CD8-positive, alpha-beta memory T cell (primary cell): Measurements from ENCODE around the gene LRP10. TPM values are rescaled to one million over a fixed set of nuclear protein-coding genes. Genes with fewer than 3 reads are reported as not detected.

Experiments used
- CTCF ChIA-PET: fragments of 350-600 bp; sonication (Branson Sonifier 250); formaldehyde crosslinking; loops from one replicate; lab custom pipeline; 2021; ENCODE audit warnings: antibody characterized with exemption; lab: Charles Lee
- POLR2A ChIA-PET: fragments of 350-600 bp; sonication (Branson Sonifier 250); formaldehyde crosslinking; loops from one replicate; lab custom pipeline; 2021; ENCODE audit warnings: antibody characterized with exemption; lab: Charles Lee
- DNase-seq, 5 donors: peaks; one replicate each; pipeline versions ENCODE4 v3.0.0 to v3.0.0-alpha.2; 2020 to 2022; ENCODE audit warnings: mixed read lengths in 1 of 5
- H3K27ac ChIP-seq: one replicate; pipeline ENCODE4 v1.7.0; 2013; ENCODE audit warnings: low read depth, mild to moderate bottlenecking, low read length, moderate library complexity
- H3K27me3 ChIP-seq: 2 replicates; pipeline ENCODE4 v1.7.0; 2013; ENCODE audit warnings: low read length, mild to moderate bottlenecking; ENCODE audit not compliant: insufficient read depth, poor library complexity, severe bottlenecking
- H3K36me3 ChIP-seq: 2 replicates; pipeline ENCODE4 v1.7.0; 2013; ENCODE audit warnings: mild to moderate bottlenecking, low read length, moderate library complexity; ENCODE audit not compliant: insufficient read depth
- H3K4me1 ChIP-seq: 2 replicates; pipeline ENCODE4 v1.7.0; 2013; ENCODE audit warnings: mild to moderate bottlenecking, low read length, moderate library complexity; ENCODE audit not compliant: insufficient read depth
- H3K4me3 ChIP-seq: 2 replicates; pipeline ENCODE4 v1.7.0; 2013; ENCODE audit warnings: mild to moderate bottlenecking, low read length
- H3K9me3 ChIP-seq: 2 replicates; pipeline ENCODE4 v1.7.0; 2013; ENCODE audit warnings: mild to moderate bottlenecking, low read length
- H3K27ac Mint-ChIP-seq, 8 donors: one replicate each; pipeline ENCODE4 v1.8.0; 2020 to 2021; ENCODE audit warnings: mixed read lengths in 8 of 8, mild to moderate bottlenecking in 6 of 8, inconsistent platforms in 3 of 8, moderate library complexity in 3 of 8
- H3K27me3 Mint-ChIP-seq, 2 donors: one replicate each; pipeline ENCODE4 v1.8.0; 2020 to 2021; ENCODE audit warnings: mixed read lengths in 2 of 2, mild to moderate bottlenecking in 1 of 2, moderate library complexity in 1 of 2
- H3K36me3 Mint-ChIP-seq, 3 donors: one replicate each; pipeline ENCODE4 v1.8.0; 2020 to 2021; ENCODE audit warnings: mixed read lengths in 3 of 3, inconsistent platforms in 1 of 3, mild to moderate bottlenecking in 1 of 3
- H3K4me1 Mint-ChIP-seq, 3 donors: one replicate each; pipeline ENCODE4 v1.8.0; 2020 to 2021; ENCODE audit warnings: mixed read lengths in 3 of 3, inconsistent platforms in 1 of 3, mild to moderate bottlenecking in 1 of 3
- H3K4me3 Mint-ChIP-seq, 7 donors: one replicate each; pipeline ENCODE4 v1.8.0; 2020 to 2021; ENCODE audit warnings: mixed read lengths in 7 of 7, mild to moderate bottlenecking in 6 of 7, moderate library complexity in 4 of 7, inconsistent platforms in 2 of 7
- H3K9me3 Mint-ChIP-seq, 5 donors: one replicate each; pipeline ENCODE4 v1.8.0; 2020 to 2022; ENCODE audit warnings: mixed read lengths in 5 of 5, mild to moderate bottlenecking in 3 of 5, moderate library complexity in 2 of 5, inconsistent platforms in 1 of 5
- polyA plus RNA-seq: library from polyadenylated mRNA; unstranded; fragments of 300-500 nt; fragmentation: Illumina TruSeq; gene quantifications from one replicate; pipeline ENCODE4 v1.2.3, GENCODE V29; 2021
- total RNA-seq, 2 experiments: library from RNA; stranded (reverse); gene quantifications; one replicate each; pipeline ENCODE4 v1.2.3, GENCODE V29; 2021

LRP10 gene
- total and polyA plus RNA-seq, 3 experiments from 2014 or later = 33.4 to 105 (median 38.1) TPM

GRCh38 chr14:22829661-22830442 is 41.7 kb upstream of the LRP10 start, which contains the start of gene MRPL52:
TSS of gene MRPL52 (plus strand) at chr14:22829887. CDS start at chr14:22829913, 26 bp downstream.
- Histone ChIP-seq H3K4me3 (peak within 1 kb of the TSS; percentile 95), H3K36me3 (peaks cover 13% of the 10 kb centered on the region), H3K4me1 (peaks cover 13% of the 10 kb centered on the region), H3K27ac (peak within 1 kb of the TSS; percentile 91), H3K9me3 (no peaks in the 10 kb centered on the region), H3K27me3 (no peaks in the 10 kb centered on the region)
- Mint-ChIP-seq H3K4me3 (peak within 1 kb of the TSS; percentile 89 to 95 (median 91)), H3K27me3 (peaks cover 10 to 12% of the 10 kb centered on the region in 2 donors), H3K9me3 (no peaks in the 10 kb centered on the region), H3K27ac (peak within 1 kb of the TSS; percentile 86 to 98 (median 95)), H3K4me1 (peaks cover 22 to 34% (median 27%) of the 10 kb centered on the region in 3 donors), H3K36me3 (peaks cover 0 to 33% (median 11%) of the 10 kb centered on the region in 3 donors)
- CTCF ChIA-PET = interaction anchor here (0.9 to 8.2 kb wide), 6 partner anchors 11 to 357 kb away, joined by 3 to 66 read pairs (median 4); no protein-coding TSS in a partner anchor
- POLR2A ChIA-PET = interaction anchor here (0.7 to 2.1 kb wide), 6 partner anchors 9 to 64 kb away, joined by 3 to 7 read pairs (median 4); partner anchors contain the start of gene OXA1L
- DNase-seq = peak; percentile 83 to 95 (median 85)

GRCh38 chr14:22830443-22831010 is 41.0 kb upstream of the LRP10 start:
- Histone ChIP-seq H3K4me3 (peak overlapping the region; percentile 95), H3K36me3 (peaks cover 13% of the 10 kb centered on the region), H3K4me1 (peaks cover 10% of the 10 kb centered on the region), H3K9me3 (no peaks in the 10 kb centered on the region), H3K27me3 (no peaks in the 10 kb centered on the region), H3K27ac (peak overlapping the region; percentile 91)
- peak overlapping the region; percentile 86 to 98 (median 95) for H3K27ac Mint-ChIP-seq
- H3K4me1 Mint-ChIP-seq = peaks cover 23 to 31% (median 27%) of the 10 kb centered on the region in 3 donors
- H3K27me3 Mint-ChIP-seq = peaks cover 8 to 9% of the 10 kb centered on the region in 2 donors
- DNase-seq = no peak
- peaks cover 5 to 40% (median 11%) of the 10 kb centered on the region in 3 donors for H3K36me3 Mint-ChIP-seq
- H3K9me3 Mint-ChIP-seq = no peaks in the 10 kb centered on the region
- POLR2A ChIA-PET = interaction anchor here (0.6 to 1.6 kb wide), 5 partner anchors 9 to 229 kb away, joined by 3 to 5 read pairs (median 4); partner anchors contain the start of gene OXA1L
- H3K4me3 Mint-ChIP-seq = peak overlapping the region; percentile 89 to 95 (median 91)
- CTCF ChIA-PET = interaction anchor here (0.9 to 8.2 kb wide), 4 partner anchors 11 to 260 kb away, joined by 3 to 66 read pairs (median 6); no protein-coding TSS in a partner anchor

DNA sequence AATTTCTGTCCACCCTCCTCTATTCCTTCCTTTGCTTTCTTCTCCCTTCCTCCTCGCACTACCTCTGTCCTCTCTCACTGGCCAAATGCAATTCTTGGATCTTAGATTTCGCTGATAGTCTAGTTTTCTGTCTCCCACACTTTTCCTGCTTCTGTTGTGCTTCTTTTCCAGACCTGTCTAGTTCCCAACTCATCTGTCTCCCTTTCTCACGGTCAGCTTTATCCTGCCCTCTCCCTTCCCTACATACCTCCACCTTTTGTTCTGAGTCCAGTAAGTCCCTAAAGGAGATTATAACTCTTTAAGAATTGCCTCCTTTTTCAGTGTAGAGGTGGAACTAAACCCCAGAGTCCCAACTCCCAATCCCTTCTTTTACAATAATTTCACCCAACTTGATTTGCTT is 36.0 kb upstream of the LRP10 start:
- no peak overlapping the region for H3K27ac ChIP-seq
- peaks cover 10 to 38% (median 11%) of the 10 kb centered on the region in 3 donors for H3K36me3 Mint-ChIP-seq
- H3K9me3 ChIP-seq = no peaks in the 10 kb centered on the region
- no peak overlapping the region for H3K4me3 ChIP-seq
- H3K4me1 ChIP-seq = peaks cover 9% of the 10 kb centered on the region
- ChIA-PET POLR2A (interaction anchor here (0.5 kb wide), 1 partner anchor 26 kb away, joined by 4 read pairs; no protein-coding TSS in a partner anchor), CTCF (interaction anchor here (0.8 to 8.2 kb wide), 3 partner anchors 9 to 84 kb away, joined by 3 to 66 read pairs (median 3); partner anchors contain the start of gene RBM23)
- H3K27ac Mint-ChIP-seq = peak overlapping the region in 2 of 8 donors; percentile 53 to 56
- H3K27me3 ChIP-seq = peaks cover 5% of the 10 kb centered on the region
- peaks cover 13% of the 10 kb centered on the region for H3K36me3 ChIP-seq
- H3K9me3 Mint-ChIP-seq = peaks cover 0 to 2% (median 0%) of the 10 kb centered on the region in 5 donors
- no peak for DNase-seq
- no peak overlapping the region for H3K4me3 Mint-ChIP-seq
- H3K4me1 Mint-ChIP-seq = peaks cover 13 to 22% (median 17%) of the 10 kb centered on the region in 3 donors
- H3K27me3 Mint-ChIP-seq = peaks cover 13 to 18% of the 10 kb centered on the region in 2 donors

DNA sequence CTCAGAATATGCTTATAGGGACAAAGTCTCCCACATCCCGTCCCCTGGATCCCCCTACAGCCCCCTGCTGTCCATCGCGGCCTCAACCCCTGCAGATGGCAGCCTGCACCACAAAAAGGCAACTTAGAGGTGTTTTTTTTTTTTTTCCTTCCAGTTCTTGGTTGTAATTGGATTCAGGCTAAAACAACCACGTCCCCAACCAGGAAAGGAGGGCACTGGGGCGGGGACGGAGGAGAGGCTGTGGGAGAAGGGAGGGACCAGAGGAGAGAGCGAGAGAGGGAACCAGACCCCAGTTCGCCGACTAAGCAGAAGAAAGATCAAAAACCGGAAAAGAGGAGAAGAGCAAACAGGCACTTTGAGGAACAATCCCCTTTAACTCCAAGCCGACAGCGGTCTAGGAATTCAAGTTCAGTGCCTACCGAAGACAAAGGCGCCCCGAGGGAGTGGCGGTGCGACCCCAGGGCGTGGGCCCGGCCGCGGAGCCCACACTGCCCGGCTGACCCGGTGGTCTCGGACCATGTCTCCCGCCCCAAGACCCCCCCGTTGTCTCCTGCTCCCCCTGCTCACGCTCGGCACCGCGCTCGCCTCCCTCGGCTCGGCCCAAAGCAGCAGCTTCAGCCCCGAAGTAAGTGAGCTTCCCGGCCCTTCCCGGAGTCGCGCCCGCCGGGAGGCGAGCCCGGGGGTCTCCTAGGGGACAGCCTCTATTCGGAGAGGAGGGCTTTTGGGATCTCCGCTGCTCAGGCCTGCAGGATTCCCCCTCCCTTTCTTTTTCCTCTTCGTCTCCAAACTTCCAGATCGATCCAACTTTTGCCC is 35.0 kb upstream of the LRP10 start, which contains the start of gene MMP14:
MMP14 (plus strand) TSS at position 285 of the 813 bp plus-strand sequence; CDS start at position 518, 233 bp downstream.
- Histone ChIP-seq H3K9me3 (no peaks in the 10 kb centered on the region), H3K27me3 (peaks cover 5% of the 10 kb centered on the region), H3K36me3 (peaks cover 13% of the 10 kb centered on the region), H3K4me1 (peaks cover 3% of the 10 kb centered on the region), H3K4me3 (peak within 1 kb of the TSS; percentile 53), H3K27ac (no peak within 1 kb of the TSS)
- DNase-seq = no peak
- ChIA-PET CTCF (interaction anchor here (8.2 kb wide), 1 partner anchor 17 kb away, joined by 66 read pairs; no protein-coding TSS in a partner anchor), POLR2A (interaction anchor here (0.6 kb wide), 1 partner anchor 264 kb away, joined by 3 read pairs; no protein-coding TSS in a partner anchor)
- Mint-ChIP-seq H3K4me3 (peak within 1 kb of the TSS in 6 of 7 donors; percentile 10 to 64 (median 59)), H3K36me3 (peaks cover 9 to 32% (median 10%) of the 10 kb centered on the region in 3 donors), H3K27ac (peak within 1 kb of the TSS in 5 of 8 donors; percentile 27 to 96 (median 53)), H3K9me3 (peaks cover 0 to 2% (median 0%) of the 10 kb centered on the region in 5 donors), H3K4me1 (peaks cover 5 to 13% (median 10%) of the 10 kb centered on the region in 3 donors), H3K27me3 (peaks cover 23 to 24% of the 10 kb centered on the region in 2 donors)

- peaks cover 13% of the 10 kb centered on the region for H3K36me3 ChIP-seq
- peaks cover 0 to 2% (median 0%) of the 10 kb centered on the region in 5 donors for H3K9me3 Mint-ChIP-seq
- CTCF ChIA-PET = no interaction called here
These were observed 34.3 kb upstream of the LRP10 start for GRCh38 chr14:22837114-22837749.

GRCh38 chr14:22837750-22838538 is 33.6 kb upstream of the LRP10 start:
- Mint-ChIP-seq H3K9me3 (peaks cover 0 to 2% (median 0%) of the 10 kb centered on the region in 5 donors), H3K27ac (no peak overlapping the region), H3K4me3 (peak overlapping the region in 1 of 7 donors; percentile 11), H3K36me3 (peaks cover 6 to 28% (median 10%) of the 10 kb centered on the region in 3 donors), H3K4me1 (peaks cover 0 to 7% (median 6%) of the 10 kb centered on the region in 3 donors), H3K27me3 (peaks cover 30 to 37% of the 10 kb centered on the region in 2 donors)
- POLR2A ChIA-PET = no interaction called here
- Histone ChIP-seq H3K27me3 (peaks cover 5% of the 10 kb centered on the region), H3K9me3 (no peaks in the 10 kb centered on the region), H3K36me3 (peaks cover 13% of the 10 kb centered on the region), H3K4me3 (no peak overlapping the region), H3K27ac (no peak overlapping the region), H3K4me1 (peaks cover 3% of the 10 kb centered on the region)
- no peak for DNase-seq
- CTCF ChIA-PET = interaction anchor here (1.8 to 2.6 kb wide), 3 partner anchors 13 to 15 kb away, joined by 5 to 9 read pairs (median 5); no protein-coding TSS in a partner anchor

More at GRCh38 chr14:22837114-22837749, 34.3 kb upstream of the LRP10 start:
- no peak overlapping the region for H3K27ac ChIP-seq
- peaks cover 28 to 31% of the 10 kb centered on the region in 2 donors for H3K27me3 Mint-ChIP-seq
- peaks cover 0 to 7% (median 6%) of the 10 kb centered on the region in 3 donors for H3K4me1 Mint-ChIP-seq
- POLR2A ChIA-PET = interaction anchor here (0.6 kb wide), 1 partner anchor 263 kb away, joined by 3 read pairs; no protein-coding TSS in a partner anchor
- no peaks in the 10 kb centered on the region for H3K9me3 ChIP-seq
- peaks cover 5% of the 10 kb centered on the region for H3K27me3 ChIP-seq
- peak overlapping the region; percentile 53 for H3K4me3 ChIP-seq
- H3K27ac Mint-ChIP-seq = peak overlapping the region in 1 of 8 donors; percentile 96
- peak in 1 of 5 donors; percentile 16 for DNase-seq
- H3K36me3 Mint-ChIP-seq = peaks cover 6 to 28% (median 10%) of the 10 kb centered on the region in 3 donors
- H3K4me1 ChIP-seq = peaks cover 3% of the 10 kb centered on the region
- peak overlapping the region in 5 of 7 donors; percentile 49 to 64 (median 62) for H3K4me3 Mint-ChIP-seq
